Liver (tissue), 9 donors: ENCODE measurements around the gene HYKK. TPM values are rescaled to one million over a fixed set of nuclear protein-coding genes. Genes with fewer than 3 reads are reported as not detected.
A peak's percentile ranks its signal among the peaks of the same experiment; 100 is the strongest.
"Not testable (repeated sequence)": the region's sequence is repeated elsewhere in the genome, so short reads cannot be mapped to it uniquely, and the experiment has no call there.

Source experiments
- DNase-seq: peaks from one replicate; pipeline ENCODE4 v3.0.0-alpha.2; 2017; ENCODE audit warnings: low spot score
- H3K27ac ChIP-seq, 2 donors: one replicate each; pipeline ENCODE4 v1.7.0; 2013; ENCODE audit warnings: inconsistent platforms in 2 of 2, low read length in 2 of 2, control low read depth in 1 of 2, low read depth in 1 of 2, mild to moderate bottlenecking in 1 of 2
- H3K27me3 ChIP-seq, 4 donors: one replicate each; pipeline versions ENCODE4 v1.6.1 to v1.7.0; 2013; ENCODE audit warnings: low read length in 3 of 4, inconsistent platforms in 1 of 4, mild to moderate bottlenecking in 1 of 4, moderate library complexity in 1 of 4; ENCODE audit not compliant: control insufficient read depth in 4 of 4, insufficient read depth in 4 of 4
- H3K36me3 ChIP-seq, 4 donors: one replicate each; pipeline versions ENCODE4 v1.6.1 to v1.7.0; 2013; ENCODE audit warnings: low read length in 3 of 4, mild to moderate bottlenecking in 3 of 4, low read depth in 1 of 4, moderate library complexity in 1 of 4; ENCODE audit not compliant: control insufficient read depth in 4 of 4, insufficient read depth in 3 of 4
- H3K4me1 ChIP-seq, 4 donors: one replicate each; pipeline versions ENCODE4 v1.6.1 to v1.7.0; 2013; ENCODE audit warnings: low read length in 3 of 4, mild to moderate bottlenecking in 3 of 4, moderate library complexity in 1 of 4; ENCODE audit not compliant: control insufficient read depth in 4 of 4, insufficient read depth in 4 of 4
- H3K4me3 ChIP-seq, 3 donors: one replicate each; pipeline versions ENCODE4 v1.6.1 to v1.7.0; 2013; ENCODE audit warnings: low read length in 3 of 3, control low read depth in 1 of 3, low read depth in 1 of 3, mild to moderate bottlenecking in 1 of 3
- H3K9ac ChIP-seq, 2 donors: one replicate each; pipeline ENCODE4 v1.7.0; 2013; ENCODE audit warnings: low read length in 2 of 2, mild to moderate bottlenecking in 2 of 2, moderate library complexity in 2 of 2, control low read depth in 1 of 2, low read depth in 1 of 2
- H3K9me3 ChIP-seq, 4 donors: one replicate each; pipeline versions ENCODE4 v1.6.1 to v1.7.0; 2013; ENCODE audit warnings: low read length in 3 of 4; ENCODE audit not compliant: control insufficient read depth in 4 of 4
- FOXA1 ChIP-seq: IDR thresholded peaks from 2 replicates; pipeline ENCODE4 v1.6.1; 2016; ENCODE audit warnings: antibody characterized with exemption
- FOXA2 ChIP-seq: IDR thresholded peaks from 2 replicates; pipeline ENCODE4 v1.6.1; 2016; ENCODE audit warnings: antibody characterized with exemption
- GABPA ChIP-seq, 2 donors: IDR thresholded peaks in 1 of 2; conservative IDR thresholded peaks in 1 of 2; 2 replicates each; pipeline ENCODE4 v1.6.1; 2016; ENCODE audit warnings: antibody characterized with exemption in 2 of 2, mild to moderate bottlenecking in 1 of 2, moderate library complexity in 1 of 2
- HNF4A ChIP-seq, 2 donors: conservative IDR thresholded peaks; 2 replicates each; pipeline ENCODE4 v1.6.1; 2016; ENCODE audit warnings: antibody characterized with exemption in 2 of 2, mild to moderate bottlenecking in 2 of 2
- HNF4G ChIP-seq: IDR thresholded peaks from 2 replicates; pipeline ENCODE4 v1.6.1; 2016; ENCODE audit warnings: antibody characterized with exemption
- JUND ChIP-seq, 2 donors: IDR thresholded peaks; 2 replicates each; pipeline ENCODE4 v1.6.1; 2016; ENCODE audit warnings: antibody characterized with exemption in 2 of 2
- MAX ChIP-seq: IDR thresholded peaks from 2 replicates; pipeline ENCODE4 v1.6.1; 2016; ENCODE audit warnings: antibody characterized with exemption
- NR2F2 ChIP-seq: IDR thresholded peaks from 2 replicates; pipeline ENCODE4 v1.6.1; 2016; ENCODE audit warnings: antibody characterized with exemption
- RXRA ChIP-seq, 2 donors: IDR thresholded peaks; 2 replicates each; pipeline ENCODE4 v1.6.1; 2017 to 2018; ENCODE audit warnings: antibody characterized with exemption in 2 of 2, mild to moderate bottlenecking in 1 of 2
- SP1 ChIP-seq: IDR thresholded peaks from 2 replicates; pipeline ENCODE4 v1.6.1; 2018; ENCODE audit warnings: antibody characterized with exemption, mild to moderate bottlenecking
- TAF1 ChIP-seq: conservative IDR thresholded peaks from 2 replicates; pipeline ENCODE4 v1.6.1; 2016; ENCODE audit warnings: antibody characterized with exemption, mild to moderate bottlenecking
- YY1 ChIP-seq: IDR thresholded peaks from 2 replicates; pipeline ENCODE4 v1.6.1; 2016; ENCODE audit warnings: antibody characterized with exemption, mild to moderate bottlenecking
- ZBTB33 ChIP-seq: IDR thresholded peaks from 2 replicates; pipeline ENCODE4 v1.6.1; 2016; ENCODE audit warnings: antibody characterized with exemption
- whole genome bisulfite sequencing: extraction: QIAGEN DNeasy Blood & Tissue Kit; methylation state at CpG from one replicate; pipeline ENCODE4 v1.1.7; 2013; 5-methylcytosine and 5-hydroxymethylcytosine counted together
- polyA plus RNA-seq, 2 donors: library from polyadenylated mRNA; stranded (reverse) in 1 of 2; unstranded in 1 of 2; fragments of 200-250 nt in 1 of 2; fragments of >200 nt in 1 of 2; fragmentation: Nextera tagmentation in 1 of 2; extraction: Ambion mirVana in 1 of 2; gene quantifications; one replicate each; pipeline versions ENCODE4 v1.2.1 to v1.2.3, GENCODE V29; 2013 to 2015
- total RNA-seq, 2 donors: library from RNA; depleted of rRNA; stranded (reverse); fragments of >200 nt; gene quantifications; one replicate each; pipeline ENCODE4 v1.2.3, GENCODE V29; 2014
- TF ChIP-seq, protein P1 (sequence below): IDR thresholded peaks from 2 replicates; pipeline ENCODE4 v1.6.1; 2016; ENCODE audit warnings: antibody characterized with exemption, mild to moderate bottlenecking
- TF ChIP-seq, protein P2 (sequence below): IDR thresholded peaks from 2 replicates; pipeline ENCODE4 v1.6.1; 2016; ENCODE audit warnings: antibody characterized with exemption
- donor health status: healthy.
- donor health status: healthy.
- donor health status: healthy.
- donor health status: healthy.
- donor health status: healthy.

HYKK gene
- total and polyA plus RNA-seq, 4 donors, result 1.7 to 7.7 (median 2.2) TPM

GRCh38 chr15:78537266-78537905, 30.0 kb downstream of the HYKK start:
- H3K27ac ChIP-seq, result no peak overlapping the region
- H3K4me1 ChIP-seq, result peaks cover 0 to 18% (median 10%) of the 10 kb centered on the region in 4 donors
- H3K36me3 ChIP-seq, result peaks cover 0 to 3% (median 2%) of the 10 kb centered on the region in 4 donors
- TF ChIP-seq MAX (no peak), NR2F2 (no peak), SP1 (no peak), FOXA1 (no peak), HNF4G (no peak), TAF1 (no peak), ZBTB33 (no peak), RXRA (IDR thresholded peaks at IDR 0.05) (no peak), HNF4A (conservative IDR thresholded peaks at IDR 0.05) (no peak), JUND (IDR thresholded peaks at IDR 0.05) (no peak), FOXA2 (no peak), YY1 (no peak), GABPA (IDR thresholded peaks at IDR 0.05 in 1 of 2, conservative IDR thresholded peaks at IDR 0.05 in 1 of 2) (no peak)
- TF ChIP-seq, protein P1, sequence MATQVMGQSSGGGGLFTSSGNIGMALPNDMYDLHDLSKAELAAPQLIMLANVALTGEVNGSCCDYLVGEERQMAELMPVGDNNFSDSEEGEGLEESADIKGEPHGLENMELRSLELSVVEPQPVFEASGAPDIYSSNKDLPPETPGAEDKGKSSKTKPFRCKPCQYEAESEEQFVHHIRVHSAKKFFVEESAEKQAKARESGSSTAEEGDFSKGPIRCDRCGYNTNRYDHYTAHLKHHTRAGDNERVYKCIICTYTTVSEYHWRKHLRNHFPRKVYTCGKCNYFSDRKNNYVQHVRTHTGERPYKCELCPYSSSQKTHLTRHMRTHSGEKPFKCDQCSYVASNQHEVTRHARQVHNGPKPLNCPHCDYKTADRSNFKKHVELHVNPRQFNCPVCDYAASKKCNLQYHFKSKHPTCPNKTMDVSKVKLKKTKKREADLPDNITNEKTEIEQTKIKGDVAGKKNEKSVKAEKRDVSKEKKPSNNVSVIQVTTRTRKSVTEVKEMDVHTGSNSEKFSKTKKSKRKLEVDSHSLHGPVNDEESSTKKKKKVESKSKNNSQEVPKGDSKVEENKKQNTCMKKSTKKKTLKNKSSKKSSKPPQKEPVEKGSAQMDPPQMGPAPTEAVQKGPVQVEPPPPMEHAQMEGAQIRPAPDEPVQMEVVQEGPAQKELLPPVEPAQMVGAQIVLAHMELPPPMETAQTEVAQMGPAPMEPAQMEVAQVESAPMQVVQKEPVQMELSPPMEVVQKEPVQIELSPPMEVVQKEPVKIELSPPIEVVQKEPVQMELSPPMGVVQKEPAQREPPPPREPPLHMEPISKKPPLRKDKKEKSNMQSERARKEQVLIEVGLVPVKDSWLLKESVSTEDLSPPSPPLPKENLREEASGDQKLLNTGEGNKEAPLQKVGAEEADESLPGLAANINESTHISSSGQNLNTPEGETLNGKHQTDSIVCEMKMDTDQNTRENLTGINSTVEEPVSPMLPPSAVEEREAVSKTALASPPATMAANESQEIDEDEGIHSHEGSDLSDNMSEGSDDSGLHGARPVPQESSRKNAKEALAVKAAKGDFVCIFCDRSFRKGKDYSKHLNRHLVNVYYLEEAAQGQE, result no peak
- TF ChIP-seq, protein P2, sequence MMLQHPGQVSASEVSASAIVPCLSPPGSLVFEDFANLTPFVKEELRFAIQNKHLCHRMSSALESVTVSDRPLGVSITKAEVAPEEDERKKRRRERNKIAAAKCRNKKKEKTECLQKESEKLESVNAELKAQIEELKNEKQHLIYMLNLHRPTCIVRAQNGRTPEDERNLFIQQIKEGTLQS, result no peak
- 87% methylated on average over 5 of the region's 5 CpGs for WGBS
- no peak for DNase-seq
- no peaks in the 10 kb centered on the region for H3K27me3 ChIP-seq
- H3K4me3 ChIP-seq, result no peak overlapping the region
- H3K9me3 ChIP-seq, result no peaks in the 10 kb centered on the region
- H3K9ac ChIP-seq, result no peak overlapping the region

GRCh38 chr15:78538358-78538757, 31.0 kb downstream of the HYKK start:
- DNase-seq, result no peak
- TF ChIP-seq GABPA (IDR thresholded peaks at IDR 0.05 in 1 of 2, conservative IDR thresholded peaks at IDR 0.05 in 1 of 2), result no peak
- no peak overlapping the region for H3K9ac ChIP-seq
- no peaks in the 10 kb centered on the region for H3K27me3 ChIP-seq
- no peak overlapping the region for H3K27ac ChIP-seq
- H3K4me3 ChIP-seq, result no peak overlapping the region
- H3K9me3 ChIP-seq, result no peaks in the 10 kb centered on the region
- peaks cover 0 to 21% (median 11%) of the 10 kb centered on the region in 4 donors for H3K4me1 ChIP-seq
- H3K36me3 ChIP-seq, result peaks cover 0 to 8% (median 6%) of the 10 kb centered on the region in 4 donors
- 72% methylated on average over 1 of the region's 1 CpG for WGBS

DNA sequence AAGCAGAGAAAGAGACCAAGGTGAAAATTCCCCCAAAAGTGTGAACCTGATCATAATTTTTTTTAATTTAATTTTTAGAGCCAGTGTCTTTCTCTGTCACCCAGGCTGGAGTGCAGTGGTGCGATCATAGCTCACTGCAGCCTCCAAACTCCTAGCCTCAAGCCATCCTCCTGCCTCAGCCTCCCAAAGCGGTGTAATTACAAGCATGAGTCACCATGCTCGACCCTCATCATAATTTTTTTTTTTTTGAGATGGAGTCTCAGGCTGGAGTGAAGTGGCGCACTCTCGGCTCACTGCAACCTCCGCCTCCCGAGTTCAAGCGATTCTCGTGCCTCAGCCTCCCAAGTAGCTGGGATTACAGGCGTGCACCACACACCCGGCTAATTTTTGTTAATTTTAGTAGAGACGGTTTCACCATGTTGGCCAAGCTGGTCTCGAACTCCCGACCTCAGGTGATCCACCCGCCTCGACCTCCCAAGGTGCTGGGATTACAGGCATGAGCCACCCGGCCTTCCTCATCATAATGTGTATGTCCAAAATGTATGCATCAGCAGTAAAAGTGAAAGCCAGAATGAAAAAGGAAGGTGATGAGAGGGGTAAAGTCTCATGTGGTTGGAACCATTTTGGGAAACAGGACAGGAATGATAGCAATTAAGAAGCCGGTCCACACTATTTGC, 32.2 kb downstream of the HYKK start:
- not testable (repeated sequence) for H3K9me3 ChIP-seq, H3K27me3 ChIP-seq, DNase-seq
- H3K27ac ChIP-seq, result peak overlapping the region; percentile 96 to 98
- peak overlapping the region; percentile 98 to 100 for H3K9ac ChIP-seq
- H3K4me3 ChIP-seq, result peak overlapping the region; percentile 90 to 98 (median 92)
- 75% methylated on average over 18 of the region's 18 CpGs for WGBS
- peaks cover 0 to 14% (median 11%) of the 10 kb centered on the region in 4 donors for H3K36me3 ChIP-seq
- peaks cover 0 to 21% (median 11%) of the 10 kb centered on the region in 4 donors for H3K4me1 ChIP-seq
